PFSK-1 (cell line): ENCODE data around the gene NKAIN4.

ENCODE experiments used
- POLR2AphosphoS5 ChIP-seq: IDR thresholded peaks from 2 replicates; pipeline ENCODE4 v1.6.1; 2012; ENCODE audit warnings: low read depth, mild to moderate bottlenecking, control low read depth, low read length, moderate library complexity
- TAF1 ChIP-seq: IDR thresholded peaks from 2 replicates; pipeline ENCODE4 v1.6.1; 2012; ENCODE audit warnings: low read length, control low read depth, borderline replicate concordance; ENCODE audit not compliant: insufficient read depth

- TF ChIP-seq TAF1 (no peak), POLR2AphosphoS5 (no peak)
Observed at GRCh38 chr20:63280929-63281545, 26.8 kb upstream of the NKAIN4 start.
